ENCODE data around the gene ITGA7.

DNA sequence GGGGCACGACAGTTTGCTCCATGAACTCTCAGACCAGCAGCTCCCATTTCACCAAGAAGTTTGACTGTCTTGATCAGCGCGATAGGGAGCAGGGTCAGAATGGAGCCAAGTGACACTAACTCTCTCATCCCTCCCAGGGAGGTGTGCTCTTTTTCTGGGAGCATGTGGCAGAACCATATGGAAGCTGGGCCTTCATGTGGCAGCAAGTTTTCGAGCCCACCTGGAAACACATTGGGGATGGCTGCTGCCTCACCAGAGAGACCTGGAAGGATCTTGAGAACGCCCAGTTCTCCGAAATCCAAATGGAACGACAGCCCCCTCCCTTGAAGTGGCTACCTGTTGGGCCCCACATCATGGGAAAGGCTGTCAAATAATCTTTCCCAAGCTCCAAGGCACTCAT is 24.0 kb downstream of the ITGA7 start:
- TF ChIP-seq, protein P1, sequence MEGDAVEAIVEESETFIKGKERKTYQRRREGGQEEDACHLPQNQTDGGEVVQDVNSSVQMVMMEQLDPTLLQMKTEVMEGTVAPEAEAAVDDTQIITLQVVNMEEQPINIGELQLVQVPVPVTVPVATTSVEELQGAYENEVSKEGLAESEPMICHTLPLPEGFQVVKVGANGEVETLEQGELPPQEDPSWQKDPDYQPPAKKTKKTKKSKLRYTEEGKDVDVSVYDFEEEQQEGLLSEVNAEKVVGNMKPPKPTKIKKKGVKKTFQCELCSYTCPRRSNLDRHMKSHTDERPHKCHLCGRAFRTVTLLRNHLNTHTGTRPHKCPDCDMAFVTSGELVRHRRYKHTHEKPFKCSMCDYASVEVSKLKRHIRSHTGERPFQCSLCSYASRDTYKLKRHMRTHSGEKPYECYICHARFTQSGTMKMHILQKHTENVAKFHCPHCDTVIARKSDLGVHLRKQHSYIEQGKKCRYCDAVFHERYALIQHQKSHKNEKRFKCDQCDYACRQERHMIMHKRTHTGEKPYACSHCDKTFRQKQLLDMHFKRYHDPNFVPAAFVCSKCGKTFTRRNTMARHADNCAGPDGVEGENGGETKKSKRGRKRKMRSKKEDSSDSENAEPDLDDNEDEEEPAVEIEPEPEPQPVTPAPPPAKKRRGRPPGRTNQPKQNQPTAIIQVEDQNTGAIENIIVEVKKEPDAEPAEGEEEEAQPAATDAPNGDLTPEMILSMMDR (IDR thresholded peaks at IDR 0.05), result no peak
- TF ChIP-seq MYBL2 (CRISPR knock-in tag; IDR thresholded peaks at IDR 0.05) (no peak), SOX15 (CRISPR knock-in tag; IDR thresholded peaks at IDR 0.05) (no peak), SP1 (CRISPR knock-in tag; conservative IDR thresholded peaks at IDR 0.05) (no peak), FOXP1 (CRISPR knock-in tag; IDR thresholded peaks at IDR 0.05; ENCODE audit: borderline replicate concordance) (no peak)
